COLO668 (cell line): ENCODE data around the gene ITPKB.
"Not testable (repeated sequence)": the region's sequence is repeated elsewhere in the genome, so short reads cannot be mapped to it uniquely, and the experiment has no call there.

Experiments
- DNase-seq: peaks from one replicate; lab custom pipeline; 2025; ENCODE audit not compliant: unreplicated experiment; lab: John Stamatoyannopoulos, UW

ITPKB gene

DNA sequence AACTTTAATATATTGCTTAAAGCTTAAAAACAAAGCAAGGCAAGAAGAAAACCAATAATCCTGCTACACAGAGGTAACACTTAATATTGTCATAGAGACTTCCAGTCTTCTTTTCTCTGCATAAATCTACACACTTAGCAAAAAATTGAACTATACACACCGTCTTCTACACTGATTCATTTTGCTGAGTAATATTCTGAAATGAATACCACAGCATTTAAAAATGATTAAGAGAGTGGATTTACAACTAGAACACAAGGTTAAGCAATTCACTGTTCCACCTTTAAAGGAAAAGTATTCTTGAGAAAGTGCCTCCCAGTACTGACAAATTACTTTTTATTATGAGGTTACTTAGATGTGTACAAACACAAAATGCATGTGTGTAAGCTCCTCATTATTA lies 22.2 kb upstream of the ITPKB start:
- no peak for DNase-seq

DNA sequence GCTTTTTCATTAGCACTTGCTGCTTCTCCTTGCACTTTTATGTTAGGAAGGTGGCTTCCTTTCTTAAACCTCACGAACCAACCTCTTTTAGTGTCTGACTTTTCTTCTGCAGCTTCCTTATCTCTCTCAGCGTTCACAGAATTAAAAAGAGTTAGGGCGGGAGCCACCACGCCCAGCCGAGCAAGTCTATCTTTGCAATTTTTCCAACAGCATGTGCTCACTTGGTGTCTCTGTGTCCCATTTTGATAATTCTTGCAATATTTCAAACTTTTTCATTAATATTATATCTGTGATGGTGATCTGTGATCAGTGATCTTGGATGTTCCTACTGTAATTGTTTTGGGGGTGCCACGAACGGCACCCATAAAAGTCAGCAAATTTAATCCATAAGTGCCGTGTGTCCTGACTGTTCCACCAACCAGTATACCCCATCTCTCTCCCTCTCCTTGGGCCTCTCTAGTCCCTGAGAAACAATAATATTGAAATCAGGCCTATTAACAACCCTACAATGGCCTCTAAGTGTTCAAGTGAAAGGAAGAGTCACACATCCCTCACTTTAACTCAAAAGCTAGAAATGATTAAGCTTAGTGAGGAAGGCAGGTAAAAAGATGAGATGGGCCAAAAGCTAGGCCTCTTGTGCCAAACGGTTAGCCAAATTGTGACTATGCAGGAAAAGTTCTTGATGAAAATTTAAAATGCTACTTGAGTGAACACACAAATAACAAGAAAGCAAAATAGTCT lies 15.9 kb upstream of the ITPKB start:
- no peak for DNase-seq

DNA sequence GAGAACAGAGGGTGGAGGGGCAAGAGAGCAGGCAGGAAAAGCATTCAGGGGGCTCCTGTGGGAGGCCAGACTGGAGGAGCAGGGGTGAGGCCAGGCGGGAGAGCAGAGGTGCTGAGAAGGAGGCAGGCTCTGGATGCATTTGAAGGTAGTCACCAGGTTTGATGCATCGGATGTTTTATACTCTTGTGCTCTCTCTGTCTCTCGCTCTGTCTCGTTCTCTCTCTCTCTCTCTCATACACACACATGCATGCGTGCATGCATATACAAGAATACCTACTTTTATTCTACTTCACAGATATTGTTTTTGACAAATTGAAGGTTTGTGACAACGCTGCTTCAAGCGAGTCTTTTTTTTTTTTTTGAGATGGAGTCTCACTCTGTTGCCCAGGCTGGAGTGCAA lies 15.0 kb upstream of the ITPKB start:
- DNase-seq: no peak

DNA sequence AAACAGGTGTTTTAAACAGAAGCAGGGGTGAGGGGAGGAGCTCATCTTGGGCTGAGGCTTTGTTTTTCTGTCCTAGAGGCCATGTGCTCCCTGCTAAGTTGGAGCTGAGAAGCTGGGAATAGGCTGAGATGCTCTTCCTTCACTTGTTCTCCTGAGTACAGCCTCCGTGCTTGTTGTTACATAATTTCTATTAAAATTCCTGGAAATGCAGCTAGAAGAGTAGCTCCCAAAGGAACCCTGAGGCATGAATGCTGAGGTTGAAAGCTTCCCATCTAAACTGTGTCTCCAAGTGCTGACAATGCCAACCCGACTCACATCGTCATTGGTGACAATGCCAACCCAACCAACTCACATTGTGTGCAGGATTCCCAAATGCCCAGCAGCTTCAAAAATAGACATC lies 12.6 kb upstream of the ITPKB start:
- DNase-seq: no peak

DNA sequence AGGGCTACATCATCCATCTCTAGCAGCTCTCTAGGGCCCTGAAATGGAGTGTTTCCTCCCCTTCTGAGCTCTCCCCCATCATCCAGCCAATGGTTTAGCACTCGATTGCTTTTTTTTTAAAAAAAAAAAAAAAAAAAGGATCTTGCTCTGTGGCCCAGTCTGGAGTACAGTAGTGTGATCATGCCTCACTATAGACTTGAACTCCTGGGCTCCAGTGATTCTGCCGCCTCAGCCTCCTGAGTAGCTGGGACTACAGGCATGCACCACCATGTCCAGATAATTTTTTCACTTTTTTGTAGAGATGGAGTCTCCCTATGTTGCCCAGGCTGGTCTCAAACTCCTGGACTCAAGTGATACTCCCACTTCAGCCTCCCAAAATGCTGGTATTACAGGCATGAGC lies 12.1 kb upstream of the ITPKB start:
- DNase-seq: no peak

DNA sequence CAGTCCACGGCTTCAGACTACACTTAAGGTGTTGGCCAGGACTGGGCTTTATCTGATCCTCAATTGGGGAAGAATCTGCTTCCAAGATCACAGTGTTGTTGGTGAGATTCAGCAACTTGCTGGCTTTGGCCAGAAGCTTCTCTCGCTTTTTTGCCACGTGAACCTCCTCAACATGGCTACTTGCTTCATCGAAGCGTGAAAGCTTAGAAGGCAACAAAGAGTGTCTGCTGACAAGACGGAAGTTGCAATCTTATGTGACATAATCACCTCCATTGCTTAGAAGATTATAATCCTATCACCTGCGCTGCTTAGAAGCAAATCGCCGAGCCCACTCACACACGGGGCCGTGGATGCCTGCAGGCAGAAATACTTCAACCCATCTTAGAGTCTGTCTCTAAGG lies 10.4 kb upstream of the ITPKB start:
- DNase-seq: no peak

DNA sequence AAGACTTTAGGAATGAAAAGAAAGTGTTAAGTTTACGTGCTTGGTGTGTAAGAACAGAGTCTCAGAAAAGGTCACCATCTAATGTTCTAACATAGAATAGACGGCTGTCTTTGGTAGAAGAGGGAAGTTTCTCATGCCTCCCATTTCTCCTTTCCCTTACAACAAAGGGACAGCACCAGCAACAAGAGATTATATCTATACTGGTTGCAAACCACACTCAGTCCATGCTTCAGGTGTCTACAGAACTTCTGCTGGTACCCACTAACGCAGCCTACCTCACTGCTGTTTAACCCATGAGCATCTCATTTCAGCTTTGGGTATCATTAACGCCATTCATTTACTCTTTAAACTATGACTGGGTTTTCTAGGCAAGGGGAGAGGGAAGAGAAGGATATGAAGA lies 9.2 kb upstream of the ITPKB start:
- no peak for DNase-seq

DNA sequence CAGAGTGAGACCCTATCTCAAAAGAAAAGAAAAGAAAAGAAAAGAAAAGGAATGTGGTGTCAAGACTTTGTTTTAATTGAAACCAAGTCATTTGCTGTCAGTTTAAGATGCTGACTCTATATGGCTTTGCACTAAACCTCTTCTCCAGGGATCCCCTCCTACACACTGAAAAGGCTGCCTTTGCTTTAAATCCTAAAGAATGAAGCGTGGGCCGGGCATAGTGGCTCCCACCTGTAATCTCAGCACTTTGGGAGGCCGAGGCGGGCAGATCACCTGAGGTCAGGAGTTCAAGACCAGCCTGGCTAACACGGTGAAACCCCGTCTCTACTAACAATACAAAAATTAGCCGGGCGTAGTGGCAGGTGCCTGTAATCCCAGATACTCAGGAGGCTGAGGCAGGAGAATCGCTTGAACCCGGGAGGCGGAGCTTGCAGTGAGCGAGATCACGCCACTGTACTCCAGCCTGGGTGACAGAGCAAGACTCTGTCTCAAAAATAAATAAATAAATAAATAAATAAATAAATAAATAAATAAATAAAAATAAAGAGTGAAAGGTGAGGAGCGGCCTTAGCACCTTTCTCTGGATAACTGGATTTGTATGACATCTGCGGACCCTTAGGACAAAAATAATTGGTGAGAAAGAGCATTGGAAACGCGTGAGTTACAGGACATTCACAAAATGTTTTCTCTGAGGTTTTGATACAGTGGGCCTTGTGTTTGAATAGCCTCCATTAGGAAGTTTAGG lies 8.6 kb upstream of the ITPKB start:
- DNase-seq: not testable (repeated sequence)

DNA sequence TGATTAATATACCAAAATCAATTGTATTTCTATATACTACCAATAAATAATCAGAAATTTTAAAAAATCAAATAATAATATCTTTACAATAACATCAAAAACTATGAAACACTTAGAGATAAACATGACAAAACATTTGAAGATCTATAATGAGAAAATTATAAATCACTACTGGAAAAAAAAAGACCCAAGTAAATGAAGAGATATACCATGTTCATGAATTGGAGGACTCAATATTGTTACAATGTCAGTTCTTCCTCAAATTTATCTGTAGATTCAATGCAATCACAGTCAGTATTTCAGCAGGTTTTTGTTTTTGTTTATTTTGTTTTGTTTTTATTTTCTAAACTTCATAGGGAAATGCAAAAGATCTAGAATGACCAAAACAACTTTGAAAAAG lies 4.2 kb upstream of the ITPKB start:
- no peak for DNase-seq

DNA sequence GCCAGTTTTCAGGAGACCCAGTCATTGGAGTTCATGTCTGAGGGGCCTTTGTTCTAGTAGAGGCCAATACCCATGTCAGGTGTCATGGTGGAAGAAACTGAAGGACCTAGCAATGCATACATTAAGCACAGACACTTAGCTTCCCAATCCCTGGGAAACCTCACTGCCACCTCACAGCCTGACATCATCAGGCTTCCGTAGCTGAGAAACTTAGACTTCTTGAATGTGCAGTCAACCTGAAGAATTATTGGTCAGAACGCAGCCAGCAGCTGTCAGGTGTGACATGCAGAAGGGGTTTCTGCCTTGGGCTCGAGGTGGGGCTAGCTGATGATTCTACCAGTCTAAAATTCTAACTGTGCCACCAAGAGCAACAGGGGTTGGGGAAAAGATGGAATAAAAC lies 1.9 kb upstream of the ITPKB start:
- DNase-seq: no peak

DNA sequence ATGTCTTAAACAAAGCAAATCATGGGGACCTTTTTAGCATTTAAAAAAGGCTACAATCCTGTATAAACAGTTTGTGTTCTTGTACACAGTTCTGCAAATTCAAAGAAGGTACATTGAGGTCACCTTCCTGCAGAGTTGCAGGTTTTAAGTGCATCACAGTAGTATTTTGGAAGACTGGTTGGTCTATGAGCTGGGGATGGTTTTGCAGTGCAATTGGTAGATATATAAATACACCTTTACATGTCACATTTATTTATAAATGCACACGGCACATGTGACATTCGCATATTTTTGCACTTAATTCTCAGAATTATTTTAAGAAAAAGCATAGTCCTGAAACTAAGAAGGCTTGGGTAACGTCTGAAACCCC lies 599 bp upstream of the ITPKB start:
- no peak for DNase-seq

DNA sequence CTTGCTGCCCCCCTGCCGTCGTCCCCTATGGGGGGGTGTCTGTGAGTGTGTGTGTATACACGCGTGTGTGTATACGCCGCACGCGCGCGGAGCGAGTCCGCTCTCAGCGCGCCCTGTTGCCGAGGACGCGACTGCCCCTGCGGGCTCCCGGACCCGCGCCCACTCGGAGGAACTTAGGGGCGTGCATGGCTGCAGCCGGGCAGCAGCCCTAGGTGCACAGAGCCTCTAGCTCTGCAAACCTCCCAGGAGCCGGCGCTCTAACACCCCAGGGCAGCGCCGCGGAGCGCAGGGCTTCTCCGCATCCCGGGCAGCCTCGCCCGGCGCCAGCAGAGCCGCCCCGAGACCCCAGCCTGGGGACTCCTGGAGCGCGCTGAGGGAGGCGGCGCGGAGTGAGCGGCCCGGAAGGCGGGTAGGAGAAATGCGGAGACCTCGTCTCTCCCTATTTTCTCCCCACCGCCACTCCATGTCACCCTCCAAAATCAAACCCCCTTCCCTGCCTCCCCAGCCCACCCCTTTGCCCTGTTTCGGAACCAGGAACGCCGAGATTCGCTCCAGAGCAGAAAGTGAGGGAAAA lies 574 bp downstream of the ITPKB start:
- peak; percentile 72 for DNase-seq

DNA sequence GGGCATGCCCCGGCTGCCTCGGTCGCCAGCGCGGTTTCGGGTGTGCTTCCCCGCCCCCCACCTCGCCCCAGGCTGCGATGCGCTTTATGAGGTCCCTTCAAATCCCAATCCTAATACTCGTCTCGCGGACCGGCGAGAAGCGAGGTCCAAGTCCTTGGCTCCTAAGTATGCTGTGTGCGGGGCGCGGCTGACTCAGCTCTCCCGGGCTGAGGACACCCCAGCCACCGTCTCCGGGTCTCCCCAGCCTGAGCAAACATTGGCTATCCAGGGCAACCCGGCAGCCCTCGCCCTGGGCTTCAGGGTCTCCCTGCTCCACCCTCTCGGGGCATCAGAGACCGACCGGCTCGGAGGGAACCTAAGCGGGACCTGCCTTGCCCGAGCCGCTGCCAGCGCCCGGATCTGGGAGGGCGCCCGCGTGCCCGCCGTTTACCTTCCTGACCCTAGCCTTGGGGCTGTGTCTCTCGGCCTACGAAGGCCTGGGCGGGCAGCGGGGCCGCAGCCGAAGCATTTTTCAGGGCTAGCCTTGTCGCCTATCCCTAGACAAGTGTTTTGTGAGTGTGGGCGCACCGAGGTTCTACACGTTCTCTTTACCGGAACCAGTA lies 1.2 kb downstream of the ITPKB start:
- peak; percentile 79 for DNase-seq

DNA sequence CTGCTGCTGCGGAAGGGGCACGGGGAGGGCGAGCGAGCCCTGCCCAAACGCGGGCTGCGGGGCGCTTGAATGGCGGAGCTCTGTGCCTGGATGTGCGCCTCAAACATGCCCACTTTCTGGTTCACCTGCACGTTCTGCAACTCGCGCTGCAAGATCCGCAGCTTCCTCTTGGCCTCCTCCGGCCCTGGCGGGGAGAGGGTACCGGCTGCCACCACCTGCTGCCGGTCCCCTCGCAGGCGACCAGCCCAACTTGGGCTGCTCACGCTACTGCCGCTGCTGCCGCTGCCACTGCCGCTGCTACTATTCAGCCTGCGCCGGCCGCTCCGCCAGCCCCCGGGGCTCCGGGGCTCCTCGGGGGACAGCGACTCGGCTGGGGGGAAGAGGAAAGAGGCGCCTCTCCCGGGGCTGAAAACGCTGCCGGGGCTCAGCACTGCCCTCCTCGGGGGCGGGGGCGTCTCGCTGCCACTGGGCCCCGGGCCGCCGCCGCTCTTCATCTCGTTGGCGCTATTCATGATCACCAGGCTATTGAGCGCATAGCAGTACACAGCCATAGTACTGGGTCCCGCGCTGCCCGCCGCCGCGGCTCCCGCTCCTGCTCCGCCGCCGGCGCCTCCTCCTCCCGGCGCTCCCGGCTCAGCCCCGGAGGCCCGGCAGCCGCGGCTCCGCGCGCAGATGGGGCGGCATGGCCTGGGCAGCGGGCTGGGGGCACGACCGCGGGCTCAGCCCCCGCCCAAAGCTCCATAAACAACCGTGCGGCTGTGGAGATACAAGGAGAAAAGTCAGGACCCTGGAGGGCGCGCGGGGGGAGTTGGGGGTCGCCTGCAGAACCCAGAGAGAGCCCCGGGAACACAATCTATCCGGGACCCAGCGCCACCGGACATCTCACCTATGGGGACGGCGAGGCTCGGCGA lies 1.9 kb downstream of the ITPKB start:
- DNase-seq: peak; percentile 52

DNA sequence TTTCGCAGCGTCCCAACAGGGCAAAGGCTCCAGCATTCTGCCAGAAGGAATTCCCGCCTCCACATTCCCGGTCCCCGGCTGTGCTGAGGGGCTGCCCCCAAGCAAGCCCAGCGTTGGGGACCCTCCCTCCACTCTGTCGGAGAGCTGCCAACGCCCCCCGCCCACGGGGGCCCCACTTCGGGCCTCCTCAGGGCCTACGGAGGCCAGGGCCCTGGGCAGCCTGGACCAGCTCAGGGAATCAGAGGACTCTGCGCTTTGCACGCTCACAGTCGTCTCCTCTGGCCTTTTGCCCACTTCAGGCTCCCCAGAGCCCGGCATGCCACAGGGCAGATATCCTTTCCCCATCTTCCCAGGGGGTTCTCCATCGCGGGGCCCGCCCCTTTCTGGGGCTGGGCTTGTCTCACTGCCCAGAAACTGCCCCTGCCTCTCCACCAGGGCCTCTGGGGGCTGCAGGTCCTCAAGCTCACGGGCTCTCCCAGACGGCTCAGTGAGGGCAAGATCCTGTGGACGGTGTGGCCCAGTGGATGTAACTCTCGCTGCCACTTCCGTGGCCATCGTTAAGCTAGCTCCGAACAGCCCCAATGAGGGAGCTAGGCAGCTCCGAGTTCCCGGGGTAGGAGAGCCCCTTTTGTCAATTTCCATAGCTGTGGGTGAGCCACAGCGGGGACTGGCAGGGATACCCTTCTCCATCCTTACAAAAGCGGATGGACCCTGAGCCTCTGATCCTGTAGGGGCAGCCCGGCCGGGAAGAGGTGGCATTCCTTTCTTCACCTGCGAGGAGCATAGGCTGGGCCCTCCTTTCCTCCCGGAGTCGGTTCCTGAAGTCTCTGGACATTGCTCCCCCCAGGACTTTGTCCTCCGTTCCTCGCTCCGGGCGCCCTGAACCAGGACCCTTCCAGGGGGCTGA lies 2.8 kb downstream of the ITPKB start:
- DNase-seq: no peak

DNA sequence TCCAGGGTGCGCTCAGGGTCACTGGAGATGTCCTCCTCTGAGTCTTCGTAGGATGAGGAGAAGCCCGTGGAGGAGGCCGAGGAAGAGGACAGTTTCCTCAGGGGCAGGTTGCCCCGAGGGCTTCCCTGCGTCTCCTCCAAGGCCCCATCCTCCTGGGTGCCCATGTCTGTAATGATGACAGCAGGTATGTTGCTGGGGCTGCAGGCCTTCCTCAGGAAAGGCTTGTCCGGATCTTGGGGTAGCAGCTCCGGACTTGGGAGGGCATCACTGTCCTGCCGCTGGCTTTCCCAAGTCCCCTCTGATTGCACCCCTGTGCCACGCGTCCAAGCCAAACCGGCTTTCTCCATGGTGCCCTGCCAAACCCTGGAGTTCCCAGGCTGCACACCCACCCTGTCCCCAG lies 3.5 kb downstream of the ITPKB start:
- no peak for DNase-seq

DNA sequence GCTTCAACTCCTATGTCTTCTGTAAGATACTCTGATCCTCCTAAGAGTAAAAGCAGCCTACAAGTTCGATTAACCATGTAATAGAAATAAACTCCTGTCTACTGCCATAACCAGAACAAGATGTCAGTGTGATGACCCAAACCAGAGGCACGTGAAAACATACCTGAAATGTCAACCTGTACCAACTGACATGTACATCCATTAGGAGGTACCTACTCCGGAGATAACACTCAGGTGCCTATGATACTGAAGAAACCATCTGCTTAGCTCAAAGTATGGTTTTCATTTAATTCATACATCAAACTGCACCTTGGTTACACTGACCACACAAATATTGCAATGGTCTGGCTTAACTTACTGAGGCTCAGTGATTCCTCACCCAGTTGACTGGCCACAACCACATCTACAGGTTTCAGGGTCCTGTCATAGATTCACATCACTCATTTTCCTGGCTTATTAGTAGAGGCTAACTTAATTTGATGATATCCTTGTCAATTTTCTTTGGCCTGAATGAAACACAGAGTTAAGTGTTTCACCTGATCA lies 4.4 kb downstream of the ITPKB start:
- no peak for DNase-seq

DNA sequence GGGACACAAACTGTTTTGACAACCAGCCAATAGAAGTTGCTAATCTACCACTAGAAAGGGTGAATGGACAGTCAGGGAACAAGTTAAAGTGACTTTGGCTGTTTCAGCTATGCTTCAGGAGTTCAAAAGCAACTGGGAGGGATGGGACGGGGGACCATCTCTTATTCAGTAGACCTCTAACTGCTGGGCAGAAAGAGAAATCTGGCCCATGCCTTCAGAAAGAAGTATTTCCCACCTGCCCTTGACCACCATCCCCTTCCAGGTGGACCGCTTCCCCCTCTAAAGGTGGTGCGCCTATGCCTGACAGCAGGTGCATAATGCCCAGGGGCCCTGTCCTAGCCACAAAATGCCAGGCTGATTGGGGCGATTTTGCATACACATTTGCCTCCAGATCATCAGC lies 5.2 kb downstream of the ITPKB start:
- DNase-seq: no peak

DNA sequence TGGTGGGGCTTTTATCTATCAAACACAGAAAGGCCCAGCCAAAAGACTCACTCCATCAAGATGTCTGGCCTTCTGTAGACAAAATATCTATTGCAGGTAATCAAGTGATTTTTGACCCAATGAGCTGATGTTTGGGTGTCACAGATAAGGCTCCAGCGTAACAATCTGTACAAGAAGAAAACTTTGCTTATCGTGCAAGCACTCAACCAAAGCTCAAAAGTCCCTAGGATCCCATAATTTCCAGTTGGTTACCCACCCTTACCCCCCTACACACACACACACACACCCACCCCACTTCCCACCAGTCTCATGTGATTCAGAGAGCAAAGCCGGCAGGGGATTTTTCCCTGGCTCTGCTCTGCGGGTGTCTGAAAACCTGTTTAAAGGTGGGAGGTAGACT lies 5.8 kb downstream of the ITPKB start:
- no peak for DNase-seq

DNA sequence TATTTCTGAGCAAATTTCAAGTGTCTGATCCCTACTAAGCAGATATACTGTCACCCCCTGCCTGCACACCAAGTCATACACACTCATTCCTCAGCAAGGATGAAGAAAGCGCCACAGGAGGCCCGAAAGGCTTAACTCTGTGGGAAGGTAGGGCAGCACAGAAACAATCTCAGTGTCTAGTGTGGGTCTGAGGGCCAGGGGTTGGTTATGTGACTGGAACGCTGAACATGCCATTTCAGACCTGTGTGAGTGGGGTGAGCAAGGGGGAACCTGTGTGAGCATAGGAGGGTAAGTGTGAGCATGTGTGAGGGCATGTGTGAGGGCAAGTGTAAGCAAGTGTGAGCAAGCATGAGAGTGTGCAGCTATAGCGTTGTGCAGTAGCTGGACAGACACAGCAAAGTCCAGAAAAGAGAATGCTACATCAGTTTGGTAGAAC lies 6.2 kb downstream of the ITPKB start:
- no peak for DNase-seq
